Transverse colon (tissue), 4 donors: Measurements from ENCODE around the gene ARHGEF11. TPM values are rescaled to one million over a fixed set of nuclear protein-coding genes. Genes with fewer than 3 reads are reported as not detected.

ENCODE experiments used
- DNase-seq: peaks from one replicate; pipeline ENCODE4 v3.0.0-alpha.2; 2019
- H3K27ac ChIP-seq, 4 donors: fragments of 200-600 bp; sonication (generic); 2 replicates each; pipeline ENCODE4 v1.5.1; 2016 to 2018; ENCODE audit warnings: inconsistent platforms in 4 of 4
- H3K27me3 ChIP-seq: fragments of 200-600 bp; sonication (generic); 2 replicates; pipeline ENCODE4 v1.5.1; 2017; ENCODE audit warnings: inconsistent platforms
- H3K36me3 ChIP-seq, 4 donors: fragments of 200-600 bp; sonication (generic); 2 replicates each; pipeline ENCODE4 v1.5.1; 2017 to 2019; ENCODE audit warnings: inconsistent platforms in 4 of 4
- H3K4me1 ChIP-seq, 4 donors: fragments of 200-600 bp; sonication (generic); 2 replicates each; pipeline ENCODE4 v1.5.1; 2017 to 2020; ENCODE audit warnings: inconsistent platforms in 4 of 4
- H3K4me3 ChIP-seq, 4 donors: fragments of 200-600 bp; sonication (generic); 1 replicate in 1 of 4; 2 replicates in 3 of 4; pipeline versions ENCODE4 v1.5.1 to v1.6.1; 2017 to 2019; ENCODE audit warnings: inconsistent platforms in 4 of 4
- H3K9me3 ChIP-seq, 2 donors: fragments of 200-600 bp; sonication (generic); 2 replicates each; pipeline ENCODE4 v1.5.1; 2017 to 2019; ENCODE audit warnings: inconsistent platforms in 2 of 2
- EP300 ChIP-seq: sonication (generic); formaldehyde crosslinking; IDR thresholded peaks from one replicate; pipeline ENCODE4 v1.6.1; 2017; ENCODE audit warnings: antibody characterized with exemption, low read depth
- POLR2A ChIP-seq: fragments of 450-650 bp; IDR thresholded peaks from one replicate; pipeline ENCODE4 v1.6.1; 2016; ENCODE audit warnings: antibody characterized with exemption, mild to moderate bottlenecking, moderate library complexity
- POLR2AphosphoS5 ChIP-seq, 3 donors: sonication (generic); formaldehyde crosslinking; IDR thresholded peaks; one replicate each; pipeline ENCODE4 v1.6.1; 2016; ENCODE audit warnings: antibody characterized with exemption in 3 of 3
- WGBS, 2 donors: methylation state at CpG; one replicate each; pipeline ENCODE4 v1.1.5; 2018; ENCODE audit warnings: low coverage in 1 of 2; 5-methylcytosine and 5-hydroxymethylcytosine counted together
- in situ Hi-C, 4 donors: fragments of 200-750 bp; cut with MboI; loops; one replicate each; pipeline versions ENCODE4 v1.15.0 to v1.15.1; 2017; ENCODE audit warnings: low sequenced_read_pairs in 3 of 4, low pct_ligation_motif_present in 1 of 4, low pct_unique_long_range_greater_than_20kb in 1 of 4
- intact Hi-C: fragments of 100-400 bp; cut with DNase I; formaldehyde crosslinking; loops from one replicate; pipeline ENCODE4 v1.15.1; 2023; ENCODE audit warnings: low total_unique reads
- total RNA-seq, 4 donors: library from RNA; depleted of rRNA; stranded (reverse); fragments of >200 nt; gene quantifications; one replicate each; pipeline ENCODE4 v1.1.0, GENCODE V29; 2016
- TF ChIP-seq, protein P1 (sequence below), 5 experiments: fragments of 200-600 bp in 3 of 5; fragments of 450-650 bp in 2 of 5; sonication (generic) in 3 of 5; IDR thresholded peaks; 1 replicate in 2 of 5; 2 replicates in 3 of 5; pipeline ENCODE4 v1.5.1; 2016 to 2017; ENCODE audit warnings: antibody characterized with exemption in 5 of 5, inconsistent platforms in 3 of 5, mild to moderate bottlenecking in 2 of 5, moderate library complexity in 1 of 5

Gene ARHGEF11
- total RNA-seq, 4 donors from 2014 or later, result 52.6 to 82.8 (median 62.1) TPM

DNA sequence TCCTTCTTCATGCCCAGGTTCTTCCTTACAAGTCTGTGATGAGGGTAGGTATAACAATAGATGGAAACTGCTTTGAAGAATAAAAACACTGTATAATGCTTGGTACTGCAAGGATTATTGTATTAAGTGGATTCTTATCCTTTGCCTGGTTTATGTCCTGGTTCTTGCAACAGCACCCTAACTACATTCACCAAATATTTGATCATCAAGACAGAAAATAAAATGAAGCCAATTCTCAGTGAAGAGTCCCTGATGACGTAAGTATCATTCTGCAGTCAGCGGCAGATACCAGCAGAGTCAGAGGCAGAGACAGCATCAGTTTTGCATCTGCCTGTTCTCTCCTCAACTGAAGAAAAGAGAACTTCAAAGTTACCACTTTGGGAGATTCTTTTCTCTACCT, 19.7 kb downstream of the ARHGEF11 start:
- 50 to 64% methylated on average over 1 to 2 of the region's 2 CpGs for WGBS, 2 donors
- peaks cover 6 to 12% of the 10 kb centered on the region in 2 donors for H3K9me3 ChIP-seq
- no peaks in the 10 kb centered on the region for H3K27me3 ChIP-seq
- no peak for DNase-seq
- in situ Hi-C loops, result no loop called here
- TF ChIP-seq POLR2AphosphoS5 (IDR thresholded peaks at IDR 0.05), result peak in 2 of 3 donors; percentile 16 to 37
- no peak for TF ChIP-seq EP300
- peak overlapping the region in 3 of 4 donors; percentile 24 to 33 (median 31) for H3K27ac ChIP-seq
- H3K4me3 ChIP-seq, result no peak overlapping the region
- peaks cover 0 to 11% (median 6%) of the 10 kb centered on the region in 4 donors for H3K4me1 ChIP-seq
- intact Hi-C loops, result no loop called here
- H3K36me3 ChIP-seq, result no peaks in the 10 kb centered on the region

DNA sequence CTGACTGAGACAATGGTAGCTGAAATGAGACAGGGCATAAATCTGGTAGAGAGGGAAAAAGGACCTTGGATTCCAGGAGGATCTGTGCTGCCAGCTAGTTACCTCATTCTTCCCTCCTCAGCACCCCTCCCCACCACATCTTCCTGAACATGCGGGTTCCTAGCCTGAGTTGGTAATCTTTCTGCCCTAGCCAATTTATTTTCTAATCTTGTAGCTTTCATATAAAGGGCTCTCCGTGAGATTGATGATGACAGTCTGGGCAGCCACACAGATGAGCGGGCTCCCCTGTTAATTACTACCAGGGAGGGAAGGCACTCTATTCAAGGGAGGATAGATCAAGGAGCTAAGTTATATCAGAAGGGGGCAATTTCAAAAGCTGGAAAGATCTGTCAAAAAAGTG, 20.2 kb downstream of the ARHGEF11 start:
- H3K27ac ChIP-seq, result peak overlapping the region in 2 of 4 donors; percentile 16 to 33
- no peak overlapping the region for H3K4me3 ChIP-seq
- H3K27me3 ChIP-seq, result no peaks in the 10 kb centered on the region
- WGBS, 2 donors, result 78 to 94% methylated on average over 3 of the region's 3 CpGs
- no peak for TF ChIP-seq POLR2A
- TF ChIP-seq EP300, result no peak
- TF ChIP-seq, protein P1, sequence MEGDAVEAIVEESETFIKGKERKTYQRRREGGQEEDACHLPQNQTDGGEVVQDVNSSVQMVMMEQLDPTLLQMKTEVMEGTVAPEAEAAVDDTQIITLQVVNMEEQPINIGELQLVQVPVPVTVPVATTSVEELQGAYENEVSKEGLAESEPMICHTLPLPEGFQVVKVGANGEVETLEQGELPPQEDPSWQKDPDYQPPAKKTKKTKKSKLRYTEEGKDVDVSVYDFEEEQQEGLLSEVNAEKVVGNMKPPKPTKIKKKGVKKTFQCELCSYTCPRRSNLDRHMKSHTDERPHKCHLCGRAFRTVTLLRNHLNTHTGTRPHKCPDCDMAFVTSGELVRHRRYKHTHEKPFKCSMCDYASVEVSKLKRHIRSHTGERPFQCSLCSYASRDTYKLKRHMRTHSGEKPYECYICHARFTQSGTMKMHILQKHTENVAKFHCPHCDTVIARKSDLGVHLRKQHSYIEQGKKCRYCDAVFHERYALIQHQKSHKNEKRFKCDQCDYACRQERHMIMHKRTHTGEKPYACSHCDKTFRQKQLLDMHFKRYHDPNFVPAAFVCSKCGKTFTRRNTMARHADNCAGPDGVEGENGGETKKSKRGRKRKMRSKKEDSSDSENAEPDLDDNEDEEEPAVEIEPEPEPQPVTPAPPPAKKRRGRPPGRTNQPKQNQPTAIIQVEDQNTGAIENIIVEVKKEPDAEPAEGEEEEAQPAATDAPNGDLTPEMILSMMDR (IDR thresholded peaks at IDR 0.05), result no peak
- TF ChIP-seq POLR2AphosphoS5 (IDR thresholded peaks at IDR 0.05), result no peak
- DNase-seq, result no peak
- peaks cover 6 to 12% of the 10 kb centered on the region in 2 donors for H3K9me3 ChIP-seq
- intact Hi-C loops (no loop called here), in situ Hi-C loops (no loop called here)
- H3K36me3 ChIP-seq, result no peaks in the 10 kb centered on the region
- H3K4me1 ChIP-seq, result peaks cover 0 to 11% (median 6%) of the 10 kb centered on the region in 4 donors

DNA sequence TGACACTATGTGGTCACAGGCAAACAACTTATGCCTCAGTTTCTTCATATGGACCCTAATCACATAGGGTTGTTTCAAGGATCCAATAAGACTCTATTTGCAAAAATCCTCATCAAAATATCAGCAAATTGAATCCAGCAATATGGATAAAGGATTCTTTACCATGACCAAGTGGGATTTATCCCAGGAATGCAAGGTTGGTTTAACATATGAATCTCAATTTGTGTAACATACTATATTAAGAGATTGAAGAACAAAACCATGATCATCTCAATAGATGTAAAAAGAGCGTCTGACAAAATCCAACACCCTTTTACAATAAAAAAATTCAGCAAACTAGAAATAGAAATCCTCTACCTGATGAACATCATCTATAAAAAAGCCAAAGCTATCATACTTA, 23.9 kb downstream of the ARHGEF11 start:
- H3K27ac ChIP-seq, result no peak overlapping the region
- H3K36me3 ChIP-seq, result no peaks in the 10 kb centered on the region
- peaks cover 6 to 20% of the 10 kb centered on the region in 2 donors for H3K9me3 ChIP-seq
- 94 to 100% methylated on average over 1 of the region's 1 CpG for WGBS, 2 donors
- TF ChIP-seq POLR2AphosphoS5 (IDR thresholded peaks at IDR 0.05), result no peak
- TF ChIP-seq POLR2A, result no peak
- TF ChIP-seq, protein P1 (IDR thresholded peaks at IDR 0.05), result no peak
- TF ChIP-seq EP300, result no peak
- intact Hi-C loops, result no loop called here
- H3K4me1 ChIP-seq, result peaks cover 0 to 11% (median 6%) of the 10 kb centered on the region in 4 donors
- in situ Hi-C loops, result no loop called here
- no peak overlapping the region for H3K4me3 ChIP-seq
- DNase-seq, result no peak
- no peaks in the 10 kb centered on the region for H3K27me3 ChIP-seq

DNA sequence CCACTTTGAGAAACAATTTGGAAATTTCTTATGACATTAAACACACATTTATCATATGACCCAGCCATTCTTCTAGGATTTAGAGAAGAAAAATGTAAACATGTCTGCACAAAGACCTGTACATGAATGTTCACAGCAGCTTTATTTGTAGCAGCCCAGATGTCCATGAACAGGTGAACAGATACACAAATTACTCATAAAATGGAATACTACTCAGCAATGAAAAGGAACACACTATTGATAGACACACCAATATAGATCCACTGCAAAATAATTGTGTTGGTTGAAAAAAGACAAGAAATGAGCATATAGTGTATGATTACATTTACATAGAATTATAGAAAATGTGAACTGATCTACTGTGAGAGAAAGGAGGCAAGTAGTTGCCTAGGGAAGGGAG, 26.1 kb downstream of the ARHGEF11 start:
- intact Hi-C loops (no loop called here), in situ Hi-C loops (no loop called here)
- no peak for TF ChIP-seq EP300
- TF ChIP-seq POLR2AphosphoS5 (IDR thresholded peaks at IDR 0.05), result no peak
- no peak for TF ChIP-seq POLR2A
- TF ChIP-seq, protein P1 (IDR thresholded peaks at IDR 0.05), result no peak
- DNase-seq, result no peak
- H3K4me1 ChIP-seq, result no peaks in the 10 kb centered on the region
- H3K27ac ChIP-seq, result no peak overlapping the region
- H3K4me3 ChIP-seq, result no peak overlapping the region
- H3K36me3 ChIP-seq, result no peaks in the 10 kb centered on the region
- H3K27me3 ChIP-seq, result no peaks in the 10 kb centered on the region
- peaks cover 6 to 20% of the 10 kb centered on the region in 2 donors for H3K9me3 ChIP-seq

DNA sequence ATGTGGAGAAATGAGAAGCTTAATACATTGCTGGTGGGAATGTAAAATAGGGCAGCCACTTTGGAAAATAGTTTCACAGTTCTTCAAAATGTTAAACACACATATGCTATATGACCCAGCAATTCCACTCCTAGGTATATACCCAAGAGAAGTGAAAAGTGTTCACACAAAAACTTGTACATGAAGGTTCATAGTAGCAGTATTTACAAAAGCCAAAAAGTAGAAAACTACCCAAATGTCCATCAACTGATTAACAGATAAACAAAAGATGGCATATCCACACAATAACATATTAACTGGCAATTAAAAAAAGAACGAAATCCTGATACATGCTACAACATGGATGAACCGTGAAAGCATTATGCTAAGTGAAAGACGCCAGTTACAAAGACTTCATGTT, 33.7 kb downstream of the ARHGEF11 start:
- intact Hi-C loops, result no loop called here
- WGBS, 2 donors, result 77 to 94% methylated on average over 3 of the region's 3 CpGs
- no peaks in the 10 kb centered on the region for H3K36me3 ChIP-seq
- peaks cover 0 to 26% (median 2%) of the 10 kb centered on the region in 4 donors for H3K4me1 ChIP-seq
- DNase-seq, result no peak
- TF ChIP-seq EP300 (no peak), POLR2A (no peak), POLR2AphosphoS5 (IDR thresholded peaks at IDR 0.05) (no peak)
- TF ChIP-seq, protein P1 (IDR thresholded peaks at IDR 0.05), result no peak
- in situ Hi-C loops, result no loop called here
- H3K27ac ChIP-seq, result no peak overlapping the region
- no peak overlapping the region for H3K4me3 ChIP-seq
- no peaks in the 10 kb centered on the region for H3K27me3 ChIP-seq
- H3K9me3 ChIP-seq, result no peaks in the 10 kb centered on the region
